ENCODE measurements around the gene RAD21L1. TPM values are rescaled to one million over a fixed set of nuclear protein-coding genes. Genes with fewer than 3 reads are reported as not detected.

Gene RAD21L1
- total RNA-seq, 4 donors from 2014 or later: not detected

DNA sequence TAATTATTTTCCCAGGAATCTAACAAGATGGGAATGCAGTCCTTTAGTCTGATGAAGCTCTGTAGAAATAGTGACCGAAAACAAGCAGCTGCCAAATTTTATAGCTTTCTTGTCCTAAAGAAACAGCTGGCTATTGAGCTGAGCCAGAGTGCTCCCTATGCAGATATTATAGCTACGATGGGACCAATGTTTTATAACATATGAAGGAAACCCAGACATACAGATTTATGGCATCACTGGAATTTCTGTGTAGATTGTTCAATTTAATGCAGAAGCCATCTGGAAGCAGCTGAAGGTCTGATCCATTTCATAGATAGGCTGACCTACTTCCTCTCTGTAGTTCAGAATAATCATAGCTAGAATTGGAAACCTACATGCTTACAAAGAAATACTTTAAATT is 28.4 kb downstream of the RAD21L1 start:
- H3K4me3 ChIP-seq: no peak overlapping the region
- H3K4me1 ChIP-seq: no peaks in the 10 kb centered on the region
- no peak overlapping the region for H3K27ac ChIP-seq
- no peaks in the 10 kb centered on the region for H3K9me3 ChIP-seq
- H3K36me3 ChIP-seq: no peaks in the 10 kb centered on the region
- no peak for DNase-seq
- H3K27me3 ChIP-seq: no peaks in the 10 kb centered on the region
- intact Hi-C loops (cut with DNase I; ENCODE audit: low total_unique reads): no loop called here
- no peak for TF ChIP-seq POLR2A (IDR thresholded peaks at IDR 0.05)

GRCh38 chr20:1255675-1256074 is 29.8 kb downstream of the RAD21L1 start:
- Histone ChIP-seq H3K27me3 (no peaks in the 10 kb centered on the region), H3K27ac (no peak overlapping the region), H3K4me1 (no peaks in the 10 kb centered on the region), H3K36me3 (no peaks in the 10 kb centered on the region), H3K9me3 (no peaks in the 10 kb centered on the region), H3K4me3 (no peak overlapping the region)
- TF ChIP-seq, protein P1, sequence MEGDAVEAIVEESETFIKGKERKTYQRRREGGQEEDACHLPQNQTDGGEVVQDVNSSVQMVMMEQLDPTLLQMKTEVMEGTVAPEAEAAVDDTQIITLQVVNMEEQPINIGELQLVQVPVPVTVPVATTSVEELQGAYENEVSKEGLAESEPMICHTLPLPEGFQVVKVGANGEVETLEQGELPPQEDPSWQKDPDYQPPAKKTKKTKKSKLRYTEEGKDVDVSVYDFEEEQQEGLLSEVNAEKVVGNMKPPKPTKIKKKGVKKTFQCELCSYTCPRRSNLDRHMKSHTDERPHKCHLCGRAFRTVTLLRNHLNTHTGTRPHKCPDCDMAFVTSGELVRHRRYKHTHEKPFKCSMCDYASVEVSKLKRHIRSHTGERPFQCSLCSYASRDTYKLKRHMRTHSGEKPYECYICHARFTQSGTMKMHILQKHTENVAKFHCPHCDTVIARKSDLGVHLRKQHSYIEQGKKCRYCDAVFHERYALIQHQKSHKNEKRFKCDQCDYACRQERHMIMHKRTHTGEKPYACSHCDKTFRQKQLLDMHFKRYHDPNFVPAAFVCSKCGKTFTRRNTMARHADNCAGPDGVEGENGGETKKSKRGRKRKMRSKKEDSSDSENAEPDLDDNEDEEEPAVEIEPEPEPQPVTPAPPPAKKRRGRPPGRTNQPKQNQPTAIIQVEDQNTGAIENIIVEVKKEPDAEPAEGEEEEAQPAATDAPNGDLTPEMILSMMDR (IDR thresholded peaks at IDR 0.05): no peak
- TF ChIP-seq POLR2A (IDR thresholded peaks at IDR 0.05): no peak
- DNase-seq: no peak
- intact Hi-C loops (cut with DNase I; ENCODE audit: low total_unique reads): no loop called here

- H3K4me1 ChIP-seq: peaks cover 0 to 5% of the 10 kb centered on the region in 2 donors
- TF ChIP-seq POLR2A (IDR thresholded peaks at IDR 0.05): no peak
- TF ChIP-seq, protein P1 (IDR thresholded peaks at IDR 0.05): no peak
- DNase-seq: no peak
- no peaks in the 10 kb centered on the region for H3K27me3 ChIP-seq
- no peak overlapping the region for H3K4me3 ChIP-seq
- H3K36me3 ChIP-seq: no peaks in the 10 kb centered on the region
- H3K9me3 ChIP-seq: no peaks in the 10 kb centered on the region
- H3K27ac ChIP-seq: no peak overlapping the region
- intact Hi-C loops (cut with DNase I; ENCODE audit: low total_unique reads): no loop called here
Observed at GRCh38 chr20:1263853-1264252, 38.0 kb downstream of the RAD21L1 start.

- Histone ChIP-seq H3K36me3 (no peaks in the 10 kb centered on the region), H3K9me3 (no peaks in the 10 kb centered on the region), H3K27ac (no peak overlapping the region), H3K27me3 (no peaks in the 10 kb centered on the region), H3K4me3 (no peak overlapping the region), H3K4me1 (peaks cover 0 to 5% of the 10 kb centered on the region in 2 donors)
- intact Hi-C loops (cut with DNase I; ENCODE audit: low total_unique reads): no loop called here
- TF ChIP-seq, protein P1 (IDR thresholded peaks at IDR 0.05): no peak
- TF ChIP-seq POLR2A (IDR thresholded peaks at IDR 0.05): no peak
- no peak for DNase-seq
Observed at GRCh38 chr20:1264727-1265126, 38.9 kb downstream of the RAD21L1 start.

GRCh38 chr20:1265226-1265915 is 39.5 kb downstream of the RAD21L1 start:
- Histone ChIP-seq H3K9me3 (no peaks in the 10 kb centered on the region), H3K4me3 (peak overlapping the region; percentile 50 to 69), H3K36me3 (no peaks in the 10 kb centered on the region), H3K4me1 (peaks cover 0 to 5% of the 10 kb centered on the region in 2 donors), H3K27ac (peak overlapping the region; percentile 61 to 73), H3K27me3 (no peaks in the 10 kb centered on the region)
- TF ChIP-seq, protein P1 (IDR thresholded peaks at IDR 0.05): no peak
- TF ChIP-seq POLR2A (IDR thresholded peaks at IDR 0.05): no peak
- DNase-seq: no peak
- intact Hi-C loops (cut with DNase I; ENCODE audit: low total_unique reads): no loop called here

DNA sequence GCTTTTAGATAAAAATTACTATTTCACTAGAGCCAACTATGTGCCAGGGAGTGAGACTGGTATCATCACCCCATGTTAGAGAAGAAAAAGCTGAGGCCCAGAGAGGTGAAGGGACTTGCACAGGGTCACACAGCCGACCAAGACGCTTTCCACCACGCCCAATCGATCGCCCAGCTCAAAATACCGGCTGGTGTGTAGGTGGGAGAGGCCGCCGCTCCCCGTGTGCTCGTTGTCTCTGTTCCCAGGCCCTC is 40.0 kb downstream of the RAD21L1 start:
- H3K27me3 ChIP-seq: no peaks in the 10 kb centered on the region
- peak overlapping the region; percentile 50 to 69 for H3K4me3 ChIP-seq
- DNase-seq: no peak
- H3K36me3 ChIP-seq: no peaks in the 10 kb centered on the region
- H3K9me3 ChIP-seq: no peaks in the 10 kb centered on the region
- H3K27ac ChIP-seq: peak overlapping the region; percentile 61 to 73
- TF ChIP-seq, protein P1 (IDR thresholded peaks at IDR 0.05): no peak
- TF ChIP-seq POLR2A (IDR thresholded peaks at IDR 0.05): peak in 1 of 2 donors; percentile 30
- peaks cover 0 to 5% of the 10 kb centered on the region in 2 donors for H3K4me1 ChIP-seq
- intact Hi-C loops (cut with DNase I; ENCODE audit: low total_unique reads): no loop called here

Data from uterus (tissue), 4 donors.